AG20443 (cell line): ENCODE data around the gene CCHCR1.

Experiments used
- DNase-seq: peaks from one replicate; pipeline ENCODE4 v3.0.0; 2012; ENCODE audit warnings: low spot score, mixed read lengths

Gene CCHCR1

GRCh38 chr6:31161216-31162126 lies 3.9 kb upstream of the CCHCR1 start:
- no peak for DNase-seq

- DNase-seq: no peak
Observed at GRCh38 chr6:31158863-31159855, 1.6 kb upstream of the CCHCR1 start.

GRCh38 chr6:31158140-31158862 lies 699 bp upstream of the CCHCR1 start, which contains the start of gene TCF19:
Gene TCF19, plus strand, starts transcription at chr6:31158589. Its CDS starts 881 bp downstream, at chr6:31159470.
- DNase-seq: peak; percentile 100

- no peak for DNase-seq
Observed at GRCh38 chr6:31156641-31157040, 961 bp downstream of the CCHCR1 start.

GRCh38 chr6:31154436-31154835 lies 3.2 kb downstream of the CCHCR1 start:
- DNase-seq: no peak

- no peak for DNase-seq
Observed at GRCh38 chr6:31152781-31153180, 4.8 kb downstream of the CCHCR1 start.

GRCh38 chr6:31149827-31150447 lies 7.7 kb downstream of the CCHCR1 start:
- DNase-seq: no peak

- no peak for DNase-seq
Observed at GRCh38 chr6:31145386-31145785, 12.2 kb downstream of the CCHCR1 start.

GRCh38 chr6:31144970-31145340 lies 12.6 kb downstream of the CCHCR1 start:
- no peak for DNase-seq

- DNase-seq: no peak
Observed at GRCh38 chr6:31144296-31144969, 13.2 kb downstream of the CCHCR1 start.

GRCh38 chr6:31143148-31143547 lies 14.5 kb downstream of the CCHCR1 start:
- peak; percentile 79 for DNase-seq

GRCh38 chr6:31142361-31142761 lies 15.2 kb downstream of the CCHCR1 start:
- no peak for DNase-seq

GRCh38 chr6:31140643-31141042 lies 17.0 kb downstream of the CCHCR1 start:
- DNase-seq: no peak

- DNase-seq: peak; percentile 34
Observed at GRCh38 chr6:31139599-31139998, 18.0 kb downstream of the CCHCR1 start.

GRCh38 chr6:31138982-31139381 lies 18.6 kb downstream of the CCHCR1 start, which contains the start of gene PSORS1C2:
Gene PSORS1C2, minus strand, starts transcription at chr6:31139066. Its CDS starts 40 bp downstream, at chr6:31139026.
- no peak for DNase-seq

GRCh38 chr6:31135710-31136109 lies 21.9 kb downstream of the CCHCR1 start:
- no peak for DNase-seq

- DNase-seq: no peak
Observed at GRCh38 chr6:31132806-31133205, 24.8 kb downstream of the CCHCR1 start.

- DNase-seq: no peak
Observed at GRCh38 chr6:31131595-31131994, 26.0 kb downstream of the CCHCR1 start.

GRCh38 chr6:31130751-31131150 lies 26.9 kb downstream of the CCHCR1 start:
- no peak for DNase-seq

GRCh38 chr6:31129130-31129529 lies 28.5 kb downstream of the CCHCR1 start:
- DNase-seq: no peak
